K562 (cell line): ENCODE results near the gene MRGPRE. TPM values are rescaled to one million over a fixed set of nuclear protein-coding genes. Genes with fewer than 3 reads are reported as not detected.

Source experiments
- ATAC-seq: fragments of 200-7000 bp; cut with Tn5 transposase; 3 replicates; pipeline ENCODE4 v1.9.1; 2020; ENCODE audit warnings: moderate library complexity
- BruUV-seq: library from RNA; stranded (reverse); fragments of 400-500 nt; replicated peaks from 2 replicates; lab custom pipeline; 2021; lab: Mats Ljungman, UMichigan
- CTCF ChIA-PET: fragments of 300-600 bp; formaldehyde crosslinking; extraction: SDS; loops from one replicate; lab custom pipeline; 2021; ENCODE audit warnings: low intra/inter-chr PET ratio; lab: Yijun Ruan, JAX
- POLR2A ChIA-PET: fragments of 300-600, 350-650 bp; sonication (Branson Sonifier 250); formaldehyde crosslinking; extraction: SDS; loops from one replicate; lab custom pipeline; 2021; ENCODE audit warnings: antibody characterized with exemption, inconsistent platforms; lab: Yijun Ruan, JAX
- DNase-seq, 4 experiments: peaks; one replicate each; pipeline versions ENCODE4 v3.0.0 to v3.0.0-alpha.2; 2011 to 2018; ENCODE audit warnings: low spot score in 3 of 4, mixed read lengths in 3 of 4; ENCODE audit errors: extremely low read depth in 1 of 4
- FAIRE-seq: peaks from 2 replicates; lab custom pipeline; 2011; peaks lifted over from hg19 to GRCh38; lab: Jason Lieb, UNC
- H2AFZ ChIP-seq: 2 replicates; pipeline ENCODE4 v1.6.0; 2011; ENCODE audit warnings: low read depth, low read length, control low read depth, inconsistent platforms
- H3K27ac ChIP-seq: fragments of 200-600 bp; 3 replicates; pipeline ENCODE4 v1.8.0; 2011; ENCODE audit warnings: low read depth, mild to moderate bottlenecking, control low read depth, inconsistent platforms, low read length, moderate library complexity, mixed read lengths; ENCODE audit errors: extremely low read depth
- H3K27me3 ChIP-seq, 2 experiments: fragments of 300-600 bp in 1 of 2; 2 replicates in 1 of 2; 3 replicates in 1 of 2; pipeline versions ENCODE4 v1.6.0 to v1.8.0; 2011; ENCODE audit warnings: inconsistent platforms in 2 of 2, low read length in 2 of 2, mild to moderate bottlenecking in 1 of 2, mixed read lengths in 1 of 2, moderate library complexity in 1 of 2; ENCODE audit not compliant: control insufficient read depth in 2 of 2, insufficient read depth in 2 of 2
- H3K36me3 ChIP-seq: fragments of 300-600 bp; 3 replicates; pipeline ENCODE4 v1.8.0; 2011; ENCODE audit warnings: mild to moderate bottlenecking, low read length, inconsistent platforms; ENCODE audit not compliant: control insufficient read depth, insufficient read depth
- H3K4me1 ChIP-seq, 2 experiments: fragments of 200-600 bp in 1 of 2; replicated peaks in 1 of 2; 2 replicates in 1 of 2; 3 replicates in 1 of 2; pipeline versions ENCODE4 v1.5.1 to v1.8.0; 2011; ENCODE audit warnings: inconsistent platforms in 2 of 2, low read length in 2 of 2, mild to moderate bottlenecking in 1 of 2, mixed read lengths in 1 of 2, moderate library complexity in 1 of 2; ENCODE audit not compliant: control insufficient read depth in 2 of 2, insufficient read depth in 2 of 2
- H3K4me2 ChIP-seq: 2 replicates; pipeline ENCODE4 v1.6.1; 2011; ENCODE audit warnings: low read length, control low read depth, inconsistent platforms, mixed read lengths; ENCODE audit not compliant: insufficient read depth
- H3K4me3 ChIP-seq: fragments of 200-600 bp; sonication (generic), shearing (Covaris generic); 2 replicates; pipeline ENCODE4 v1.5.1; 2016; ENCODE audit warnings: control low read depth, inconsistent platforms
- H3K79me2 ChIP-seq: fragments of 200-600 bp; 3 replicates; pipeline ENCODE4 v1.8.0; 2011; ENCODE audit warnings: low read length, inconsistent platforms; ENCODE audit not compliant: control insufficient read depth, insufficient read depth
- H3K9ac ChIP-seq, 2 experiments: 2 replicates each; pipeline versions ENCODE4 v1.6.0 to v1.6.1; 2011; ENCODE audit warnings: low read depth in 2 of 2, low read length in 2 of 2, control low read depth in 1 of 2, inconsistent platforms in 1 of 2, mild to moderate bottlenecking in 1 of 2, mixed read lengths in 1 of 2; ENCODE audit not compliant: insufficient read depth in 1 of 2
- H3K9me1 ChIP-seq: one replicate; pipeline ENCODE4 v1.6.0; 2011; ENCODE audit warnings: inconsistent platforms, mild to moderate bottlenecking, low read length, moderate library complexity; ENCODE audit not compliant: control insufficient read depth, insufficient read depth
- H3K9me3 ChIP-seq: replicated peaks from 2 replicates; pipeline ENCODE4 v1.5.1; 2011; ENCODE audit warnings: low read depth, low read length, inconsistent platforms; ENCODE audit not compliant: control insufficient read depth, insufficient read depth
- H4K20me1 ChIP-seq: replicated peaks from 2 replicates; pipeline ENCODE4 v1.6.1; 2011; ENCODE audit warnings: low read length, inconsistent platforms, mixed read lengths; ENCODE audit not compliant: control insufficient read depth, insufficient read depth
- CSDE1 ChIP-seq, 2 experiments: fragments of 450-650 bp; IDR thresholded peaks; 2 replicates each; pipeline ENCODE4 v1.6.1; 2016; ENCODE audit warnings: mild to moderate bottlenecking in 1 of 2
- FOSL1 ChIP-seq: fragments of 200-800 bp; sonication (Bioruptor generic); conservative IDR thresholded peaks from 2 replicates; pipeline ENCODE4 v1.6.1; 2016; ENCODE audit warnings: missing genetic modification characterization, missing compliant biosample characterization
- LARP7 ChIP-seq: fragments of 450-650 bp; IDR thresholded peaks from 2 replicates; pipeline ENCODE4 v1.6.1; 2016
- NFATC3 ChIP-seq: fragments of 450-650 bp; IDR thresholded peaks from 2 replicates; pipeline ENCODE4 v1.6.1; 2017; ENCODE audit warnings: mild to moderate bottlenecking
- WGBS: fragments of 100-300 bp; shearing (Covaris generic); methylation state at CpG from one replicate; pipeline ENCODE4 v1.1.6; 2016; ENCODE audit warnings: low coverage, mixed read lengths; ENCODE audit not compliant: insufficient coverage; ENCODE audit errors: missing lambda C conversion rate; 5-methylcytosine and 5-hydroxymethylcytosine counted together
- in situ Hi-C: fragments of 300-500 bp; cut with MboI; formaldehyde crosslinking; loops from 4 replicates; pipeline ENCODE4 v1.15.0; 2018; ENCODE audit warnings: inconsistent platforms, mixed read lengths
- intact Hi-C: fragments of 100-400 bp; cut with micrococcal nuclease; formaldehyde crosslinking; loops from 2 replicates; pipeline ENCODE4 v1.14.2; 2022
- polyA plus RNA-seq, 8 experiments: library from polyadenylated mRNA; depleted of rRNA in 4 of 8; stranded (reverse) in 5 of 8; unstranded in 3 of 8; fragments of >200 nt; fragmentation: Nextera tagmentation in 2 of 8; fragmentation: Illumina TruSeq in 1 of 8; extraction: Ambion mirVana in 2 of 8; extraction: Trizol in 1 of 8; gene quantifications; 2 replicates each; pipeline versions ENCODE4 v1.2.1 to v1.2.3, GENCODE V29; 2011 to 2014; ENCODE audit warnings: inconsistent platforms in 1 of 8, missing spikeins in 1 of 8
- total RNA-seq, 7 experiments: library from RNA; depleted of rRNA in 6 of 7; stranded (reverse); fragments of >200 nt in 6 of 7; fragmentation: Illumina TruSeq in 2 of 7; extraction: Trizol in 2 of 7; gene quantifications; 2 replicates each; pipeline versions ENCODE4 v1.2.1 to v1.2.3, GENCODE V29; 2011 to 2021; ENCODE audit warnings: low replicate concordance in 1 of 7
- TF ChIP-seq, protein P1 (sequence below): sonication (generic); formaldehyde crosslinking; IDR thresholded peaks from 2 replicates; pipeline ENCODE4 v1.9.0; 2022; ENCODE audit warnings: mild to moderate bottlenecking, missing genetic modification reagents
- TF ChIP-seq, protein P2 (sequence below): fragments of 200-800 bp; sonication (Bioruptor generic); IDR thresholded peaks from 2 replicates; pipeline ENCODE4 v1.6.1; 2017; ENCODE audit warnings: missing genetic modification characterization, missing compliant biosample characterization
- TF ChIP-seq, protein P3 (sequence below): fragments of 450-650 bp; IDR thresholded peaks from 2 replicates; pipeline ENCODE4 v1.6.1; 2016; ENCODE audit warnings: low read depth
- TF ChIP-seq, protein P4 (sequence below), 3 experiments: IDR thresholded peaks in 2 of 3; conservative IDR thresholded peaks in 1 of 3; 2 replicates each; pipeline ENCODE4 v1.5.1; 2011 to 2012; ENCODE audit warnings: low read length in 3 of 3, mild to moderate bottlenecking in 3 of 3, control low read depth in 2 of 3, improper control_type of control experiment in 1 of 3, inconsistent platforms in 1 of 3, low read depth in 1 of 3, mixed read lengths in 1 of 3, moderate library complexity in 1 of 3; ENCODE audit not compliant: insufficient read depth in 2 of 3

The MRGPRE gene
- total and polyA plus RNA-seq, 9 of the 15 experiments (the other 6 are each of a cell fraction or from before 2014, with no cell fraction given) = not detected

DNA sequence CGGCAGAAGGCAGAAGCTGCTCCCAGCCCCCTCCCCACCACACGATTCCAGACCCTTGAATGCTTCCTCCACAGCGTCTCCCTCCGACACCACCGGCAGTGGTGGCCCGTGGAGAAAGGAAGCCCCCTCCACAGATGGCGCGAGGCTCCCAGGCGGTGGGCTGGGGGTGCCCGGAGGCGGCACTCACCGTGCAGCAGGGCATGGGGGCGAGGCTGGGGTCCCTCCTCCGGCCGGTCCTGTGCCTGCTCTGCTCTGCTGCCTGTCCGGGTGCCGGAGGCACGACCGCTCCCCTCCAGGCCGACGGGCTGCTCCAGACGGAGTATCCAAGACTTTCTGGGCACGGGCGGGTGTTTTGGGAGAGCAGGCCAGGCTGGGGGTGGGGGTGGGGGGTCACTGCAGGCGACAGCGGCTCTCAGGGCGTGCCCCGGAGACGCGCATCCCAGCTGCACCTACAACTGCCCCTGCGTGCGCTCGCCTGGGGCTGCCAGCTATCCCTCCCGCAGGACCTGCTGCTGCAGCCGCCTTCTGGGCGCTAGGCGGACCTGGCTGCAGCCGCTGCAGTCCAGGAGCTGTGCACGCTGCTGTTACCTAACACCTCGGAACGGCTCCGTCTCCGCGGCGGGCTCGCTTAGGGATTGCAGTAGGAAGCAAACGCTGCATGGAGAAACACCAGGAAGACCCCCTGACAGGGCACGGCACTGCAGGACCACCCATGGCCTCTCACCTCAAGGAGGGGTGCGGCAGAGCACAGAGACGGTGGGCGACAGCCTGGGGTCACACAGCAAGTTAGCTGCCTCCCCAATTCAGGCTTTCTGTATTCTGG is 28.8 kb downstream of the MRGPRE start:
- ATAC-seq (0 out of 3 replicates have a peak, but pooled peaks have one; percentile 27), FAIRE-seq (no peak), DNase-seq (no peak)
- Histone ChIP-seq H3K4me2 (no peak overlapping the region), H3K36me3 (no peaks in the 10 kb centered on the region), H3K4me3 (no peak overlapping the region), H2AFZ (no peak overlapping the region), H3K79me2 (no peaks in the 10 kb centered on the region), H4K20me1 (peaks cover 8% of the 10 kb centered on the region), H3K4me1 (peaks cover 0 to 31% of the 10 kb centered on the region in 2 experiments; a peak in 2 of 5 replicates), H3K9me3 (no peaks in the 10 kb centered on the region), H3K9me1 (no peaks in the 10 kb centered on the region), H3K9ac (no peak overlapping the region; a peak in 1 of 4 replicates), H3K27ac (no peak overlapping the region), H3K27me3 (peaks cover 33 to 65% of the 10 kb centered on the region in 2 experiments; a peak in 4 of 5 replicates)
- CTCF ChIA-PET = interaction anchor here (0.6 kb wide), 1 partner anchor 948 kb away, joined by 3 read pairs; no protein-coding TSS in a partner anchor
- in situ Hi-C loops (no loop called here), intact Hi-C loops (no loop called here)
- POLR2A ChIA-PET = no interaction called here
- no TSS peak for BruUV-seq
- WGBS = 13% methylated on average over 45 of the region's 51 CpGs
- TF ChIP-seq NFATC3 (no peak), CSDE1 (IDR thresholded peaks at IDR 0.05) (no peak), FOSL1 (tag) (no peak), LARP7 (no peak)
- TF ChIP-seq, protein P1, sequence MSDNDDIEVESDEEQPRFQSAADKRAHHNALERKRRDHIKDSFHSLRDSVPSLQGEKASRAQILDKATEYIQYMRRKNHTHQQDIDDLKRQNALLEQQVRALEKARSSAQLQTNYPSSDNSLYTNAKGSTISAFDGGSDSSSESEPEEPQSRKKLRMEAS = peak; percentile 53
- TF ChIP-seq, protein P2, sequence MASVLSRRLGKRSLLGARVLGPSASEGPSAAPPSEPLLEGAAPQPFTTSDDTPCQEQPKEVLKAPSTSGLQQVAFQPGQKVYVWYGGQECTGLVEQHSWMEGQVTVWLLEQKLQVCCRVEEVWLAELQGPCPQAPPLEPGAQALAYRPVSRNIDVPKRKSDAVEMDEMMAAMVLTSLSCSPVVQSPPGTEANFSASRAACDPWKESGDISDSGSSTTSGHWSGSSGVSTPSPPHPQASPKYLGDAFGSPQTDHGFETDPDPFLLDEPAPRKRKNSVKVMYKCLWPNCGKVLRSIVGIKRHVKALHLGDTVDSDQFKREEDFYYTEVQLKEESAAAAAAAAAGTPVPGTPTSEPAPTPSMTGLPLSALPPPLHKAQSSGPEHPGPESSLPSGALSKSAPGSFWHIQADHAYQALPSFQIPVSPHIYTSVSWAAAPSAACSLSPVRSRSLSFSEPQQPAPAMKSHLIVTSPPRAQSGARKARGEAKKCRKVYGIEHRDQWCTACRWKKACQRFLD = no peak
- TF ChIP-seq, protein P3, sequence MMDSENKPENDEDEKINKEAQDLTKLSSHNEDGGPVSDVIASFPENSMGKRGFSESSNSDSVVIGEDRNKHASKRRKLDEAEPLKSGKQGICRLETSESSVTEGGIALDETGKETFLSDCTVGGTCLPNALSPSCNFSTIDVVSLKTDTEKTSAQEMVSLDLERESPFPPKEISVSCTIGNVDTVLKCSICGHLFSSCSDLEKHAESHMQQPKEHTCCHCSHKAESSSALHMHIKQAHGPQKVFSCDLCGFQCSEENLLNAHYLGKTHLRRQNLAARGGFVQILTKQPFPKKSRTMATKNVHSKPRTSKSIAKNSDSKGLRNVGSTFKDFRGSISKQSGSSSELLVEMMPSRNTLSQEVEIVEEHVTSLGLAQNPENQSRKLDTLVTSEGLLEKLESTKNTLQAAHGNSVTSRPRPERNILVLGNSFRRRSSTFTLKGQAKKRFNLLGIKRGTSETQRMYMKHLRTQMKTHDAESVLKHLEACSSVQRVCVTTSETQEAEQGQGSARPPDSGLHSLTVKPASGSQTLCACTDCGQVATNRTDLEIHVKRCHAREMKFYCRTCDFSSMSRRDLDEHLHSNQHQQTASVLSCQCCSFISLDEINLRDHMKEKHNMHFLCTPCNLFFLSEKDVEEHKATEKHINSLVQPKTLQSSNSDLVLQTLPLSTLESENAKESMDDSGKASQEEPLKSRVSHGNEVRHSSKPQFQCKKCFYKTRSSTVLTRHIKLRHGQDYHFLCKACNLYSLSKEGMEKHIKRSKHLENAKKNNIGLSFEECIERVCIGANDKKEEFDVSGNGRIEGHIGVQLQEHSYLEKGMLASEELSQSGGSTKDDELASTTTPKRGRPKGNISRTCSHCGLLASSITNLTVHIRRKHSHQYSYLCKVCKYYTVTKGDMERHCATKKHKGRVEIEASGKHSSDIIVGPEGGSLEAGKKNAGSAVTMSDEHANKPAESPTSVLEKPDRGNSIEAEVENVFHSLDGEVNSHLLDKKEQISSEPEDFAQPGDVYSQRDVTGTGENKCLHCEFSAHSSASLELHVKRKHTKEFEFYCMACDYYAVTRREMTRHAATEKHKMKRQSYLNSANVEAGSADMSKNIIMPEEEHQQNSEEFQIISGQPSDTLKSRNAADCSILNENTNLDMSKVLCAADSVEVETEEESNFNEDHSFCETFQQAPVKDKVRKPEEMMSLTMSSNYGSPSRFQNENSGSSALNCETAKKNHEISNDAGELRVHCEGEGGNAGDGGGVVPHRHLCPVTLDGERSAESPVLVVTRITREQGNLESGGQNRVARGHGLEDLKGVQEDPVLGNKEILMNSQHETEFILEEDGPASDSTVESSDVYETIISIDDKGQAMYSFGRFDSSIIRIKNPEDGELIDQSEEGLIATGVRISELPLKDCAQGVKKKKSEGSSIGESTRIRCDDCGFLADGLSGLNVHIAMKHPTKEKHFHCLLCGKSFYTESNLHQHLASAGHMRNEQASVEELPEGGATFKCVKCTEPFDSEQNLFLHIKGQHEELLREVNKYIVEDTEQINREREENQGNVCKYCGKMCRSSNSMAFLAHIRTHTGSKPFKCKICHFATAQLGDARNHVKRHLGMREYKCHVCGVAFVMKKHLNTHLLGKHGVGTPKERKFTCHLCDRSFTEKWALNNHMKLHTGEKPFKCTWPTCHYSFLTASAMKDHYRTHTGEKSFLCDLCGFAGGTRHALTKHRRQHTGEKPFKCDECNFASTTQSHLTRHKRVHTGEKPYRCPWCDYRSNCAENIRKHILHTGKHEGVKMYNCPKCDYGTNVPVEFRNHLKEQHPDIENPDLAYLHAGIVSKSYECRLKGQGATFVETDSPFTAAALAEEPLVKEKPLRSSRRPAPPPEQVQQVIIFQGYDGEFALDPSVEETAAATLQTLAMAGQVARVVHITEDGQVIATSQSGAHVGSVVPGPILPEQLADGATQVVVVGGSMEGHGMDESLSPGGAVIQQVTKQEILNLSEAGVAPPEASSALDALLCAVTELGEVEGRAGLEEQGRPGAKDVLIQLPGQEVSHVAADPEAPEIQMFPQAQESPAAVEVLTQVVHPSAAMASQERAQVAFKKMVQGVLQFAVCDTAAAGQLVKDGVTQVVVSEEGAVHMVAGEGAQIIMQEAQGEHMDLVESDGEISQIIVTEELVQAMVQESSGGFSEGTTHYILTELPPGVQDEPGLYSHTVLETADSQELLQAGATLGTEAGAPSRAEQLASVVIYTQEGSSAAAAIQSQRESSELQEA = no peak
- TF ChIP-seq, protein P4, sequence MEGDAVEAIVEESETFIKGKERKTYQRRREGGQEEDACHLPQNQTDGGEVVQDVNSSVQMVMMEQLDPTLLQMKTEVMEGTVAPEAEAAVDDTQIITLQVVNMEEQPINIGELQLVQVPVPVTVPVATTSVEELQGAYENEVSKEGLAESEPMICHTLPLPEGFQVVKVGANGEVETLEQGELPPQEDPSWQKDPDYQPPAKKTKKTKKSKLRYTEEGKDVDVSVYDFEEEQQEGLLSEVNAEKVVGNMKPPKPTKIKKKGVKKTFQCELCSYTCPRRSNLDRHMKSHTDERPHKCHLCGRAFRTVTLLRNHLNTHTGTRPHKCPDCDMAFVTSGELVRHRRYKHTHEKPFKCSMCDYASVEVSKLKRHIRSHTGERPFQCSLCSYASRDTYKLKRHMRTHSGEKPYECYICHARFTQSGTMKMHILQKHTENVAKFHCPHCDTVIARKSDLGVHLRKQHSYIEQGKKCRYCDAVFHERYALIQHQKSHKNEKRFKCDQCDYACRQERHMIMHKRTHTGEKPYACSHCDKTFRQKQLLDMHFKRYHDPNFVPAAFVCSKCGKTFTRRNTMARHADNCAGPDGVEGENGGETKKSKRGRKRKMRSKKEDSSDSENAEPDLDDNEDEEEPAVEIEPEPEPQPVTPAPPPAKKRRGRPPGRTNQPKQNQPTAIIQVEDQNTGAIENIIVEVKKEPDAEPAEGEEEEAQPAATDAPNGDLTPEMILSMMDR (IDR thresholded peaks at IDR 0.05 in 2 of 3, conservative IDR thresholded peaks at IDR 0.05 in 1 of 3; ENCODE audit: insufficient read depth in 2 of 3, low read depth in 1 of 3, low read length in 3 of 3) = 0 out of 6 replicates have a peak, but pooled peaks of 1 of the 3 experiments have one; percentile 9
